Measurements from ENCODE around the gene CRIP1.

Gene CRIP1

DNA sequence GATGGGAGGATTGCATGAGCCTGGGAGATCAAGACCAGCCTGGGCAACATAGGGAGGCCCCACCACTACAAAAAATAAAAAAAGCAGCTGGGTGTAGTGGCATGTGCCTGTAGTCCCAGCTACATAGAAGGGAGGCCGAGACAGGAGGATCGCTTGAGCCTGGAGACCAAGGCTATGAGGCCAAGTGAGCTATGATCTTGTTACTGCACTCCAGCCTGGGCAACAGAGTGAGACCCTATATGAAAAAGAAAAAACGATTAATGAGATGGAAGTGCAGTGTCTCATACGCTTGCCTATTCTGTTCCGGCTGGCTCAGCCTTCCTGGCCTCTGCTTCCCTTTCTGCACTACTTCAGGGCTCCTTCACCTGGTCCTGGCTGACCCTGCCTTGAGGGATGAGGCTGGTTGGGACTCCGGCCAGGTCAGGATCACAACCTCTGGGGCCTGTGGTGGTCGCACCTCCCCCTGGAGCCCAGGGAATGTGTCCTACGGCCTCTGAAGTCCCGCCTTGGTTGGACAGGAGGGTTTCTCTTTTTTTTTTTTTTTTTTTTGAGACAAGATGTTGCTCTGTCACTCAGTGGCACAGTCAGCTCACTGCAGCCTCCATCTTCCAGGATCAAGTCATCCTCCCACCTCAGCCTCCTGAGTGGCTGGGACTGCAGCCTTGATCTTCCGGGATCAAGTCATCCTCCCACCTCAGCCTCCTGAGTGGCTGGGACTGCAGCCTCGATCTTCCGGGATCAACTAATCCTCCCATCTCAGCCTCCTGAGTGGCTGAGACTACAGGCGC, 15.0 kb downstream of the CRIP1 start:
- Histone ChIP-seq H3K9me3 (ENCODE audit: insufficient read depth, low read length) (no peaks in the 10 kb centered on the region), H3K9me2 (replicated peaks; ENCODE audit: insufficient read depth, low read length) (no peaks in the 10 kb centered on the region), H3K4me3 (ENCODE audit: insufficient read depth, low read length, poor library complexity, severe bottlenecking) (no peak overlapping the region), H3F3A (ENCODE audit: insufficient read depth) (no peaks in the 10 kb centered on the region), H3K27ac (ENCODE audit: low read depth, low read length) (no peak overlapping the region), H3K9ac (ENCODE audit: low read length) (no peak overlapping the region), H3K79me2 (ENCODE audit: insufficient read depth, low read length) (no peaks in the 10 kb centered on the region), H3K4me2 (ENCODE audit: low read depth, low read length, poor library complexity, severe bottlenecking) (no peak overlapping the region), H2AFZ (ENCODE audit: low read depth, low read length, severe bottlenecking) (no peak overlapping the region), H4K20me1 (ENCODE audit: low read depth, low read length) (no peaks in the 10 kb centered on the region), H3K36me3 (ENCODE audit: low read length) (no peaks in the 10 kb centered on the region), H3K27me3 (ENCODE audit: low read length) (no peaks in the 10 kb centered on the region)
- TF ChIP-seq EZH2phosphoT487 (conservative IDR thresholded peaks at IDR 0.05; ENCODE audit: low read length): no peak
- TF ChIP-seq, protein P1, sequence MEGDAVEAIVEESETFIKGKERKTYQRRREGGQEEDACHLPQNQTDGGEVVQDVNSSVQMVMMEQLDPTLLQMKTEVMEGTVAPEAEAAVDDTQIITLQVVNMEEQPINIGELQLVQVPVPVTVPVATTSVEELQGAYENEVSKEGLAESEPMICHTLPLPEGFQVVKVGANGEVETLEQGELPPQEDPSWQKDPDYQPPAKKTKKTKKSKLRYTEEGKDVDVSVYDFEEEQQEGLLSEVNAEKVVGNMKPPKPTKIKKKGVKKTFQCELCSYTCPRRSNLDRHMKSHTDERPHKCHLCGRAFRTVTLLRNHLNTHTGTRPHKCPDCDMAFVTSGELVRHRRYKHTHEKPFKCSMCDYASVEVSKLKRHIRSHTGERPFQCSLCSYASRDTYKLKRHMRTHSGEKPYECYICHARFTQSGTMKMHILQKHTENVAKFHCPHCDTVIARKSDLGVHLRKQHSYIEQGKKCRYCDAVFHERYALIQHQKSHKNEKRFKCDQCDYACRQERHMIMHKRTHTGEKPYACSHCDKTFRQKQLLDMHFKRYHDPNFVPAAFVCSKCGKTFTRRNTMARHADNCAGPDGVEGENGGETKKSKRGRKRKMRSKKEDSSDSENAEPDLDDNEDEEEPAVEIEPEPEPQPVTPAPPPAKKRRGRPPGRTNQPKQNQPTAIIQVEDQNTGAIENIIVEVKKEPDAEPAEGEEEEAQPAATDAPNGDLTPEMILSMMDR (IDR thresholded peaks at IDR 0.05; ENCODE audit: insufficient read depth, low read length, poor library complexity, severe bottlenecking): no peak

DNA sequence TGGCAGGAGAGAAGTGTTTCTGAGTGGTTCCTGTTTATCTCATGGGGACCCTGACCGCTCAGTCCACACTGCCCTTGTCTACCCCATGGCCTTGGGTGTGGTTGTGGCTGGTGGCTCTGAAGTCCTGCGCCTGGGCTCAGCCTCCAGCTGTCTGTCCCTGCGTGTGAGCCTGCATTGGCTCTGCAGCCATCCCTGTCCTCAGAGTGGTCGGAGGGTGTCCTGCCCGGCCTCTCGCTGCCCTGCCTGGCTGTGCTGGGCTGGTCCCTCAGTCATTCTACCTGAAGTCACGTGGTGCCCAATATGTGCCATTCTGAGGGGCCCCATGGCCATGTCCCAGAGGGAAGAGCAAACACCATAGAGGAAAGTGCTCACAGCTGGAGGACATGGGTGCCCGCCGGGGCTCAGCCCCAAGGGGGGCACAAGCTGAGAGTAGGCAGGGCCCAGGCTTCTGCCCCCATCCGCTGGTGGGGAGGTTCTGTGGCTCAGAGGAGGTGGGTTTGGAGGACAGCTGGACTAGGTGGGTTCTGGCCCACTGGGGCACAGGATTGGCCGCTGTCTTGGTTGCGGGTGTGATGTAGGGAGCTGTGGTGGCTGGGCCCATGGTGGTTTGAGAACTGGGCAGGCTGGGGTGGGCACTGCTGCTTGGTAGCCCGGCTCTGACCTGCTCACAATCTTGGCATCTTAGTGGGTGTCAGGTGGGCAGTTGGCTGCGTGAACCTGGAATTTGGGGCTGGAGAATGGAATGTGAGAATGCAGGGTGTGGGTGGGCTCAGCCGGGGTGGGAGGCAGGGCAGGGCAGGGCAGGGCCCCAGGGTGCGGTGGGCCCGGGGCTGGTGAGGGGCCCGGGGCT, 16.0 kb downstream of the CRIP1 start:
- no peak for TF ChIP-seq EZH2phosphoT487 (conservative IDR thresholded peaks at IDR 0.05; ENCODE audit: low read length)
- TF ChIP-seq, protein P1 (IDR thresholded peaks at IDR 0.05; ENCODE audit: insufficient read depth, low read length, poor library complexity, severe bottlenecking): no peak
- Histone ChIP-seq H3K27ac (ENCODE audit: low read depth, low read length) (no peak overlapping the region), H3F3A (ENCODE audit: insufficient read depth) (no peaks in the 10 kb centered on the region), H3K36me3 (ENCODE audit: low read length) (no peaks in the 10 kb centered on the region), H3K9ac (ENCODE audit: low read length) (no peak overlapping the region), H4K20me1 (ENCODE audit: low read depth, low read length) (no peaks in the 10 kb centered on the region), H3K4me2 (ENCODE audit: low read depth, low read length, poor library complexity, severe bottlenecking) (no peak overlapping the region), H3K4me3 (ENCODE audit: insufficient read depth, low read length, poor library complexity, severe bottlenecking) (no peak overlapping the region), H3K9me3 (ENCODE audit: insufficient read depth, low read length) (no peaks in the 10 kb centered on the region), H3K9me2 (replicated peaks; ENCODE audit: insufficient read depth, low read length) (no peaks in the 10 kb centered on the region), H3K27me3 (ENCODE audit: low read length) (no peaks in the 10 kb centered on the region), H2AFZ (ENCODE audit: low read depth, low read length, severe bottlenecking) (no peak overlapping the region), H3K79me2 (ENCODE audit: insufficient read depth, low read length) (no peaks in the 10 kb centered on the region)

DNA sequence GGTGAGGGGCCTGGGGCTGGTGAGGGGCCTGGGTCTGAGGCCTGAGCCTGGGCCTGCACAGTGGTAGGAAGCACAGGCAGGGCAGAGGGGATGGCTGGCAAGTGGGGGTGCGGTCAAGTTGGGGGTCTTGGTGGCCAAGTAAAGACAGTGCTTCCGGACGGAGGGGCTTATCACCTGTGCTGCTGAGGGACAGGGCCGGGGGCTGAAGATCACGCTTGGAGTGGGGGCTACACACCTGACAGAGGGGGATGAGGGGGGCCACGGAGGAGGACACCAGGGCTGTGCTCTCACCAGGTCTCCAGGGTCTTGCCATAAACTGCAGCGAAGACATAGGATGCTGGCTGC, 16.6 kb downstream of the CRIP1 start:
- TF ChIP-seq, protein P1 (IDR thresholded peaks at IDR 0.05; ENCODE audit: insufficient read depth, low read length, poor library complexity, severe bottlenecking): no peak
- TF ChIP-seq EZH2phosphoT487 (conservative IDR thresholded peaks at IDR 0.05; ENCODE audit: low read length): no peak
- no peak overlapping the region for H2AFZ ChIP-seq (ENCODE audit: low read depth, low read length, severe bottlenecking)
- no peaks in the 10 kb centered on the region for H3K36me3 ChIP-seq (ENCODE audit: low read length)
- no peaks in the 10 kb centered on the region for H3K9me2 ChIP-seq (replicated peaks; ENCODE audit: insufficient read depth, low read length)
- H3K4me2 ChIP-seq (ENCODE audit: low read depth, low read length, poor library complexity, severe bottlenecking): no peak overlapping the region
- H3F3A ChIP-seq (ENCODE audit: insufficient read depth): no peaks in the 10 kb centered on the region
- H3K79me2 ChIP-seq (ENCODE audit: insufficient read depth, low read length): no peaks in the 10 kb centered on the region
- H3K27ac ChIP-seq (ENCODE audit: low read depth, low read length): no peak overlapping the region
- H3K4me3 ChIP-seq (ENCODE audit: insufficient read depth, low read length, poor library complexity, severe bottlenecking): no peak overlapping the region
- H3K27me3 ChIP-seq (ENCODE audit: low read length): no peaks in the 10 kb centered on the region
- no peak overlapping the region for H3K9ac ChIP-seq (ENCODE audit: low read length)
- H3K9me3 ChIP-seq (ENCODE audit: insufficient read depth, low read length): no peaks in the 10 kb centered on the region
- H4K20me1 ChIP-seq (ENCODE audit: low read depth, low read length): no peaks in the 10 kb centered on the region

Measured in SU-DHL-6 (cell line).